Measurements from ENCODE around the gene C16orf78.

Gene C16orf78

DNA sequence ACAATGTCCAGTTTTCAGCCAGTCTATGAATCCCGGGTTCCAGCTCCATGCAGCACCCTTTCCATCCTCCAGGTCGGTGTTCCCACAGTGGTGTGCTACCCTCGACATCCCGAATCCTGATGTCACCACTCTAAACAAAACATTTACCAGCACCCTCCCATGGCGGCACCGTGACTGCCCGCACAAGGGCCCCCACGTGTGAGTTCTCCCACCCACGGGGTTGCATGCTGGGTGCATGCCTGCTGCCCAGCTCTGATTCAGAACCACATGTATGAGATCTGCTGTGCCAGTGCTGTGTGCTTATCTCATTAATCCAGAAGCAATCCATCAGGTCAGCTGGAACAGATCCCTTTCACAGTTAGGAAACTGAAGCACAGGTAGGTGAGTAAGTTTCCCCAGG lies 57.4 kb downstream of the C16orf78 start:
- DNase-seq (ENCODE audit: low read depth, low spot score), result no peak

DNA sequence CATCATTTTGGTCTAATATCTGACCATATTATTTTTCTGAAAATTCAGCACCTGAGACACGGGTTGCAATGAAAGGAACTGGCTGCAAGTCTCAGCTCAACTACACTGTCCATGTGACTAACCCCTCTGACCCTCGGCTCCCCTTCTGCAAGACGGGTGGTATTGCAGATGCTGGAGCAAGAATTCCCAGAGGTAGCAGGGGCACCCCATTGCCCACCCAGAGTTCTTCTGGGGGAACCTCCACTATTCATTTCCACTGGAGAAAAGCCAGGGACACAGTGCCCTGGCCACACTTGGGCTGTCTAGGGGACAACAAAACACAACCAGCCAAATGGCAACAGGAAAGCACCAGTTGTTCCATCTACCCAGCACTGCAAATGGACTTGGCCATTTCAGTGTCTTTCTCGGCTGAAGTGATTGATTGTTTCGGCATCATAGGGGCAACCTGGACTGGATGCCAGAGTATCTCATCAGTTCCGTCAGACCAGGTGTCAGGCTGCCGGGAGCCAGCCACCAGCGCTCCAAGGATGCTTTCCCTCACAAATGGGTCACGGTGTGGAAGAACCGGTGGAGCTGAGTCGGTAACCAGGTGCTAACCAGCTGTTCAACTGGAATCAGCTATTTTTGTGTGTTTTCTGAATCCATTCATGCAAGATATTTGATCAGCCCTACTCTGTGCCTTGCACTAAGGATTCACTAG lies 58.1 kb downstream of the C16orf78 start:
- DNase-seq (ENCODE audit: low read depth, low spot score), result no peak

DNA sequence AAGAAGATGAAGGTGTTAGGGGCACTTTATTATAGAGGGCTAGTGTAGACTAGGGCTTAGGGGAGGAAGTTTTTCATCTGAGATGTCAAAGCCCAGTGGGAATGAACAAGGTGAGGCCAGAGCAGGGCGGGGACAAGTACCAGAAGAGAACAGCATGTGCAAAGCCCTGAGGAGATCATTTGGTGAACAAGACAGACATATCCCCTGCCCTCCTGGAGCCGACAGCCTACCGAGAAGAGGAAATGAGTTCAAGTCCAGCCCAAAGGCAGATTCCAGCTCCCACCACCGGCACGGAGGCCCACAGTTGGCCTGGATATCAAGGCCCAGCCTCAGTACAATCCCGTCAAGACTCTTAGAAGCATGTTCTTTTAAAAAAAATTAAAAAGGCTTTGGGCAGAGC lies 61.1 kb downstream of the C16orf78 start:
- DNase-seq (ENCODE audit: low read depth, low spot score), result no peak

DNA sequence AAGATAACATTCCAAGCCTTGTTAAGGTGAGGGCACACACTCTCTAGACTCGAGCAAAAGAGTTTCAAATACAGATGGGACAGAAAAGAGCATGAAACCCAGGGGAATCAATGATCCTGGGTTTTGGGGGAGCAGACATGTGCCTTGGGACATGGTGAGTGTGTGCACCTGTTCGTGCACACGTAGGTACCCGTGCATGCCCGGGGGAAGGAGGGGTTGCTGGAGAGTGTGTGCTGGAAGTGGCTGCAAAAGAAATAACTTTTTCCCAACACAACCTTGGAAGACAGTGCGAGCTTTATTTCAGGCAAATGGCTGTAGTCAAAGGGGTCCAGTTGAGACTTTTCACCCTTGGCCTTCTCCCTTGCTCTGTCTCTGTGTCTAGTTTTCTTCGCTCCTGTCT lies 62.6 kb downstream of the C16orf78 start:
- DNase-seq (ENCODE audit: low read depth, low spot score), result no peak

DNA sequence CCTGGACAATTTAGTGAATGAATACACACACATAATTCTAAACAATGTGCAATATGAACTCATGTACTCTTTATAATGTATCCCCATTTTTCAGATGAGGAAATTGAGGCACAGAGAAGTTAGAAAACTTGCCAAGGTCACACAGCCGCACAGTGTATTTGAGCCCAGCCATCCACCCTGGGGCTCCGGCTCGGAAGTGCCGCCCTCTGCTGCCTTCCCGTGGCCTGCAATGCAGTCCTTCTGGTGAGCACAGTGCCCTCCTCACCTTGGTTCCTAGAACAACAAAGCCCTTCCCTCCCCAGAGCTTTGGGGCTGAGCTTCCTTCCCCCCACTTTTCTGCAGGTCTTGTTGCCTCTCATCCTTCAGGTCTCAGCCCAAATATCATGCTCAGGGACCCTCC lies 63.7 kb downstream of the C16orf78 start:
- no peak for DNase-seq (ENCODE audit: low read depth, low spot score)

DNA sequence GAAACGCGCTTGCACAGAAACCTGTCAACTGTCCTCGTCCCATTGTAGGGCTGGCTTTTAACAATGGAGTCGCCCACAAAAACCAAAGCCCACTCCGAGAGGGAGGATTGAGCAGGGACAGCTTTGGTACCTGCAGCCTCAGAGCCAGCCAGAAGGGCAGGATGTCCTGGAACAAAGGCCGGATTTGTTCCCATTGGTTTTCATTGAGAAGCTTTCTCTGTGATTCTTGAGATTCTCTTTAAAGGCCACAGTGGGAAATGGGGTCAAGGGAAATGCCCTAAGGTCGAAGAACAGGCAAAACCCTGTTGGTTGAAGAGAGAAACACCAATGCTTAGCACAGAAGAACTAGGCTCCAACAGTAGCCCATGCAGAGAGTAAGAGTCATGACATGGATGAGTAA lies 65.4 kb downstream of the C16orf78 start:
- DNase-seq (ENCODE audit: low read depth, low spot score), result no peak

DNA sequence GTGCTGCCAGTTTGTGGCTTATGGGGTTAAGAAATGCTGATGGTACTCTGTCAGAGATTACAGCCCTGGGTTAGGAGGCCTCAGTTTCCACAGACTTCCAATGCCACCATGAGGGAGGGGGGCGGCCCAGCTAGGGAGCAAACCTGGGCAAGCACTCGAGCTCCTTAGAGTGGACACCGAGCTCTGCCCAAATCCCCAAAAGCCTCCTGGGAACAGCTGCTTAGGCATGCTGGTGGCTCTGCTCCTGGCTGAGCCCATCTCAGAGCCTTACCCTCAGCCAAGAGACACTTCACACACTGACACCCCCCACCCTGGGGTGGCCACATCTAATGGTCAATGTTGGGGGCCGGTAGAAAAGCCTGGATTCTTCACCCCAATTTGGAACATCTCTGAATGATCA lies 66.1 kb downstream of the C16orf78 start:
- DNase-seq (ENCODE audit: low read depth, low spot score), result no peak

DNA sequence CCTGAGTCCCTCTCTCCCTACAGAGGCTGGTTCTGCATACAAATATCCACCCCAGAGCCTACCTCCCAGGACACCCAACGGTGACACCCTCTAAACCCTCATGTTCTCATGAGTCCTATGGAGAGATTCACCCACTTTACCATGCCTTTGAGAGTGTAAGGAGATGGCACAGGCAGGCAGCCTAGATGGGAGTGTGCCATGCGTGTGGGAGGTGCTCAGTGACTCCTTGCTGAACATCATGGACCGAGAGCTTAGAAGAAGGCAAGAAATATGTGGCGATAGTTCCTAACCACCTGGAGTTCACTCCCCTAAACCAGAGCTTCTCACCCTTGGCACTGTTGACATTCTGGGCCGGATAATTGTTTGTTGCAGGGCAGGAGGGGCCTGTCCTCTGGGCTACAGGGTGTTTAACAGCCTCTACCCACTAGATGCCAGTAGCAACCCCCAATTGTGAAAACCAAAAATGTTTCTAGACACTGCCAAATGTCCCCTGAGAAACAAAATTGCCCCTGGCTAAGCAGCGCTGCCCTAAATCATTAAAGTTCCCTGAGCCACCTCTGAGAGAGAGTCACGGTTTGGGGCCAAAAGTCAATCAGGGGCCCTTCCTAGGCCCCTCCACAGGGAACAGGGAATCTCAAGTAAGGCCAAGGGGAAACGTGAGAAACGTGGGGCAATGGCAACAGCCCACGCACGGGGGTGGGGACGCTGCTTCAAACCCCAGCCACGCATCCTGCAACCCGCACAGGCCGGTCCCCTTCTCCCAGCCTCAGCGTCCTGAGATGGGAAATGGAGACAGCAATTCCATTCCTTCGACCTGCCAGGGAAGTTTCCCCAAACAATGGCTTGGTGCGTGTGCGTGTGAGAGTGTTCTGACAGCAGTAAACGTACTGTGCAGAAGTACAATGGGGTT lies 66.8 kb downstream of the C16orf78 start:
- DNase-seq (ENCODE audit: low read depth, low spot score), result peak; percentile 38

DNA sequence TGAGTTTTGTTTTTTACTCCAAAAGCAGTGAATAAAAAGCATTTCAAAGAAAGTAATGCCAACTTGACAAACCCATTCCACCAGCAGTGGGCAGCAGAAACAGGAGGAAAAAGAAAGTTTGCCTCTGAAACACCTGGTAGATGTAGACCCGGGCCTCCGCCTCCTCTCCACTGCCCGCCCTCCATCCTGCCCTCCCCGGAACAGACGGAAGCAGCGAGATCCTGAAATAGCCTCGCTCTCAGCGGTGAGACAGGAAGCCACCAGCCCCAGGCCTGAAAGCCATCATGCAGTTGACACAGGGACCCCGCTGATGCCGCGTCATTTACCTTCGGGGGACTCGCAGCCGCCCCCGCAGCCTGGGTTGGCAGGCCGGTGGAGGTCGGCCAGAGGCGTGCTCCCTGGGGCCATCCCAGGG lies 67.8 kb downstream of the C16orf78 start:
- peak; percentile 75 for DNase-seq (ENCODE audit: low read depth, low spot score)

DNA sequence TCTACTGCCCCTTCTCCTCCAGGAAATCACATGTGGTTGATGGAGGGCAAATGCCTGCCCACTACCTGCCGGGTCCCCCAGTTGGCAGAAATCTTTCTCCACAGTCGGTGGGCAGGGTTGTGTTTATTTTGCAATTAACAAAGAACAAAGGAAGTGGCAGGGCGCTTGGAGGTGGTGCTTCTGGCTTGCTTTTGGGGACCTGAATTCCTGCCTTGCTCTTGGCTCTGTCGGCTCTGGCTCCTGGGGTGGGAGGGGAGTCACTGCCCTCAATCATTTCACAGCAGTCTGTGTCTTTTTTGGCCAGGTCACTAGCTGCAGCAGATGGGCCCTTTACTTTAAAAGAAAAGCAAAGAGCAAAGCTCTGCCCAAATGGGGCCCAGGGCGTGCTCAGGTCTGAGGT lies 69.2 kb downstream of the C16orf78 start:
- DNase-seq (ENCODE audit: low read depth, low spot score), result no peak

DNA sequence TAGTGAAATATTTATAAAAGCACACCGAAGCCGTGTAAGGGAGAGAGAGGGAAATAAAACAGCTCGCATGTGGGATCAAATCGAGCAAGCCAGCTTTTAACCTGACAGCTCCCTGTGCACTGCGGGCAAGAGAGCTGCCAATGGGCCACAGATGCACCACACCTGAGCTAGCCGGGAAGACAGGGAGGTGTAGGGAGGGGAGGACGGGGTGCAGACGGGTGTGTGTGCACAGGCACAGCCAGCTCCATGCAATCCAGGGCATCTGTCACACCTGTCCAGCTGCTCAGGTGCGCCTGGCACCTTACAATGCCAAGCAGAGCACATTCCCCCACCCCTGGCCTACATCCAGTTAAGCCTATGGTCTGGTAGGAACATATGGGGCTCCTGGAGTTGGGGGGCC lies 70.0 kb downstream of the C16orf78 start:
- no peak for DNase-seq (ENCODE audit: low read depth, low spot score)

DNA sequence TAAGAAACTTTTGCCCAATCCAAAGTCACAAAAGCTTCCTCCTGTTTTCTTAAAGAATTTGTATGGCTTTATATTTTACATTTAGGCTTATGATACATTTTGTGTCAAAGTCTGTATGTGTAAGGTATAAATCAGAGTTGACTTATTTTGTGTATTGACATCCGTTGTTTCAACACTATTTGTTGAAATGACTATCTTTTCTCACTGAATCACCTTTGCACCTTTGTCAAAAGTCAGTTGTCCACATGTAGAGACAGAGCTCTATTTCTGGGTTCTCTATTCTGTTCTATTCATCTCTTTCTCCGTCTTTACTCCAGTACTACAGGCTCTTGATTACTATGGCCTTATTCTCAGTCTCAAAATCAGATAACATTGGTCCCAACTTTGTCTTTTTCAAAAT lies 73.2 kb downstream of the C16orf78 start:
- no peak for DNase-seq (ENCODE audit: low read depth, low spot score)
